SW 1271 (cell line): ENCODE data around the gene GPR78.

Experiments used
- DNase-seq, 2 experiments: peaks; one replicate each; lab custom pipeline; 2025; lab: John Stamatoyannopoulos, UW

Gene GPR78

DNA sequence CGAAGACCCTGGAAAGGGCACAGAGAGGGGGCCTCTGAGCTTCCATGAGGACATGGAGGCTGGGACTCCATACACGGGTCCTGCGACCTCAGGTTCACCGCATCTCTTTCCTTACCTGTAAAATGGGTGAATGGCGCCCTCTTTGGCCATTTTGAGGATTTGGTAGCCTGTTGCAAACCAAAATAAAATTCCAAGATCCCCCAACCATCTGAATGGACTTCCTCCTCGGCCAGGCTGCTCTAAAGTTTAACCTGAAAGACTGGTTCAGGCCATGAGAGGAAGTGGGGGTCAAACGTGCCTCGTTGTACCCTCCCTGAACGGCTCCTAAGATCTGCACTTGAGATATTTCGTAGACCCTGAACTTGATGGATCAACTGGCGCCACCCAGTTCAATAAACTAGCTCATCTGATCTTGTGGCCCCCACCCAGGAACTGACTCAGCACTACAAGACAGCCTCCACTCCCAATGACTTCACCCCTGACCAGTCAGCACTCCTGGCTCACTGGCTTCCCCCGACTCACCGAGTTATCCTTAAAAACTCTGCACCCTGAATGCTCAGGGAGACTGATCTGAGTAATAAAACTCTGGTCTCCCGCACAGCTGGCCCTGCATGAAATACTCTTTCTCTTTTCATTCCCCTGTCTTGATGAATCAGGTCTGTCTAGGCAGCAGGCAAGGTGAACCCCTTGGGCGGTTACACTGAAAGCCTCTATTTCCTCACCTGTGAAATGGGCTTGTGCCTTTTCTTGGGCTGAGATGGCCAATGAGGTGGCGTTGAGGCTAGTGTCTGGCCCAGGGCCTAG is 32.9 kb upstream of the GPR78 start:
- peak; percentile 20 to 28 for DNase-seq

DNA sequence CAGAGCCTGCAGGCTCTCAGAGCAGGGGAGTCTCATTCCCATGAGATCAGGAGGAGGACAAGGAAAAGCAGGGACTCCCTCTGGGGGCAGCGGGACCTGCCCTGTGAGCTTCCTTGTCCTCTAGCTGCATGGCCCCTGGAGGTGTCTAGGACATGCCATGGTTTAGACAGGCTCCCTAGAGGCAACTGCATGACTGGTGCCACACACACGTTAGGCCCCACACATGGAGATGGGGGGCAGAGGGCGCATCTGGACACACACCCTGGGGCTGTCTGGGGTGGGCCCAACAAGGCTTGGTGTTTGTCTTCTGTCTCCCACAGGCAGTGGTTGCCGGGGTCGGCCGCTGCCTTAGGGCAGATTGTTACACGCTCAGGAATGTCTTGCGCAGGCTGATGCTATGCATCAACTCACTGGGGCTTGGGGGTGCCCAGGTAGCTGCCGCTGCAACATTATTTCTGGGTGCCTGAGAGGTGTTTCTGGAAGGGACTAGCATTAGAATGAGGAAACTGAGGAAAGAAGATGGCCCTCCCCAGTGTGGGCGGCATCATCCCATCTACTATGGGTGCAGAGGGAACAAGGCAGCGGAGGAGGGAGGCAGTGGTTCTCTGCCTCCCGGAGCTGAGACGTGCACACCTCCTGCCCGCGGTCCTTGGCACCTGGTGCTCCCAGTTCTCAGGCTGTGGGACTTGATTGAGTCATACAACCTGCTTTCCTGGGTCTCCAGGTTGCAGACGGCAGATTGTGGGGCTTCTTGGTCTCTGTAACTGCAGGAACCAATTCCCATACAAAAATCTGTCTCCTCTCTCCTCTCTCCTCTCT is 32.1 kb upstream of the GPR78 start:
- DNase-seq, result no peak

DNA sequence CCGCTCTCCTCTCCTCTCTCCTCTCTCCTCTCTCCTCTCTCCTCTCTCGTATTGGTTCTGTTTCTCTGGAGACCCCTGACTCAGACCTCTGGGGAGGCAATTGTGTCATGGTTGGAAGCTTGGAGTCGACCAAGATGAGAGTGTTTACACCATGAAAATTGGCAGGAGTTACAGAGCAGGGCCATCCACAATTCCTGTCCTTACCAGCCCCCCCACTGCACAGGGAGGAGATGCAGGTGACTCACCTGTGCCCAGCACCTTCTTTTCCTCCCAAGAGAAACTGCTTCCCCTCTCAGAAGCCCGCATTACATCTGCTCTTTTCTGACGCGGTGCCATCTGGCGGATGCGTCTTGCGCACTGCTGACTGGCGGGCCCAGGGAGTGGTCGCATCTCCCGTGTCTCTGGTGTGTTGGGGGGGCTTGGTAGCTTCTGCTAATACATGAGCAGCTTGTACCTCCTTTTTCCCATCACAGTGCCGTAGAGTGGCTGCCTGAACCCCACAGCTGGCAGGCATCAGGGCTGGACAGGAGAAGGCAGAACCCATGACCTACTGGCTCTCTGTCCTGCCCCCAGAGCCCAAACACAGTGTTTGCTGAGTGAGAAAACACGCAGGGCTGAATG is 31.4 kb upstream of the GPR78 start:
- no peak for DNase-seq

GRCh38 chr4:8549352-8549931 is 30.8 kb upstream of the GPR78 start:
- DNase-seq, result no peak

DNA sequence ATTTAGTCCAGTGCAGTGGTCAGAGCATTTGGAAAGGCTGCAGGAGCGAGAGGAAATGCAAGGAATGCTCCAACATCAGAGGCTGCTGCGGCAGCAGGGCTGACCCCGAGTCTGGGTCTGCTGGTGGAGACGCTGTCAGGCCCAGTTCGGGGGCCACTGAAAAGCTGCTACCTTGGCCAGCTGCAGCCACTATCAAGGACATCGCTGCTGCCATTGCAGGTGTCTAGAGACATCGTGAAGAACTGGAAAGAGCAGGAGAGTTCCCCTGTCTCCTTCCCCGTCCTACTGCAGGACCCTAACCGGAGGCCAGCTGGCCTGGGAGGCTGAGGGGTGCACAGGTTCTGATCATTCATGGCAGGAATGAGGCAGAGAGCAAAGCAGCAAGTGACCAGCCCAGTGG is 29.5 kb upstream of the GPR78 start:
- DNase-seq, result no peak

DNA sequence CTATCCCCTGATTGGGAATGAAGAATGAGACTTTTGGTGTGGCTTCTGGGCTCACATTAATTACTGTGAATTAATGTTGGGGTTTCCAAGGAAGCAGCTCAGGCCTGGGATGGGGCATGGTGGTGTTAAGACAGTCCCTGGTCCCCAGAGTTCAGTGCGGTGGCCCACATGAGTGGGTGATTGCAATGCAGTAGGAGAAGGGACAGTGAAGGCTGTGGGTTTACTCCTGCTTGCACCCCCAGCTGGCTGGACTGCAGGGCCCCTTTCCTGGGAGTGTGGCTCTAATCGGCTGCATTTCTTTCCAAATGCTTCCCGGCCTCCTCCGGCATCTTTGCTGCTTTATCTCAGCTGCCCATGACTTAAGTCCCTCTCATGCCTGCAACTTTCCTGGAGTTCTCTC is 28.2 kb upstream of the GPR78 start:
- no peak for DNase-seq

GRCh38 chr4:8552581-8553205 is 27.5 kb upstream of the GPR78 start:
- DNase-seq, result no peak

DNA sequence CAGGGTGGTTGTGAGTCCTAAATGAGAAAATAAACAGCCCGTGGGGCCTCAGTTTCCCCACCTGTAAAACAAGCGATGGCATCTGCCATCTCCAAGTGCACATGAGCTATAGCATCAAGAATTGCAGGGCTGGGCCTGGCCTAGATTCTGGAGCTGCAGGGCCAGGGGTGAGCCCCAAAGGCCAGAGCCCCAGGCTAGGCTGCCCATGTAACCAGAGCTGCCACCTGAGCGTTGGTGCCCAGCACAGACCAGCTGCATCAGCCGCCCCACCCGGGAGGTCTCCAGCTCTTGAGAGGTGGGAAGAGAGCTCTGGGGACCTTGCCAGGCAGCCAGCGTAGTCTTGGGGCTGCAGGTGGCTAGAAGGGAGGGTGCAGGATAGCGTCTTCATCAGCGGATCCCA is 27.0 kb upstream of the GPR78 start:
- no peak for DNase-seq

DNA sequence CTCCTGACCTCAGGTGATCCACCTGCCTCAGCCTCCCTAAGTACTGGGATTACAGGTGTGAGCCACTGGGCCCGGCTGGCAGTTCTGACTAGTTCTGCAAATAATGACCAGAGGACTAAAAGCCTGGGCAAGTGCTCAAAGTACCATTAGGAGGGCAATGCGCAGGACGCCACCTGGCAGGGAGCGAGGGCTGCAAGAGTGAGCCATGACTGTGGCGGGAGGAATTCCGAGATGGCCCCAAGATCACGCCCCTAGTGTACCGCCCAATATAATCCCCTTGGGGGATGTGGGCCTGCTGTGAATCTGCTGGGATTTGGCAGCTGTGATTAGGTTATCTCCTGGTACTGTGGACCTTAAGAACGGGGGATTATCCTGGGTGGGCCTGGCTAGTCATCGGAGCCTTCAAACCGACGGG is 26.2 kb upstream of the GPR78 start:
- no peak for DNase-seq

DNA sequence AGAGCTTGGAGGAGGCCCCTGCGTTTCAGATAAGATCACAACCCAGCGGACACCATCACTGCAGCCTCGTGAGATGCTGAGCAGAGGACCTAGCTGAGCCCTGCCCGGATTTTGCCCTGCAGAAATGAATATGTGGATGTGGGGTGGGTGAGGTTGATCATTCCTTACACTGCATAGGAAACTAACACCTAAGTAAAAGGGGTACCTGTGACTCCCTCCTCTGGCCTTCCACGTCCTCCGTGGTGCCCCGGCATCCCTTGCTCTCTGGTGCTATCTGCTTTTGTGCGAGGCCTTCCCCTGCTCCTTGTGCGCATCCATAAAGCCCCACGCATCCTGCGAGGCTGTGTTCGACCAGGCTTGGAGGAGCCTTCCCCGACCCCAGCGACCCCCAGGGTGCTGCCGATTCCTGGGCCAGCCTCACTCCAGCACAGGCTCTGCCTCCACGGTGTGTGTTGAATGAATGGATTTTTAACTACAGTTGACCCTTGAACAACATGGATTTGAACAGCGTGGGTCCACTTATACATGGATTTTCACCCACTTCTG is 25.6 kb upstream of the GPR78 start:
- DNase-seq, result no peak

DNA sequence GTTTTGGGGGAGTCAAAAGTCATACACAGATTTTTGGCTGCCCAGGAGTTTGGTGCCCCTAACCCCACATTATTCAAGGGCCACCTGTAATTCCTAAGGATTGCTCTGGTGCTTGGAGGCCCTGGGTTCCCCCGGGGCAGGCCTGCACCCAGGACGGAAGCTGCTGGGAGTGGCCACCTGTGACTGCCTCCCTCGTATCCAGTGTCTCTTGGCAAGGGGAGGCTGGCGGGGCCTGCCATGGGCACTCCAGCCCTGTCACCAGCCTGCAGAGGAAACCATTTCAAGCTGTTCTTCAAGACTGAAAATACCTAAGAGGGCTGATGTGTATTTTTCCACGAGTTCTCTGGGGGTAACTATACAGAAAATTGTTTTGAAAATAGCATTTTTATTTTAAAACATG is 24.5 kb upstream of the GPR78 start:
- DNase-seq, result no peak

DNA sequence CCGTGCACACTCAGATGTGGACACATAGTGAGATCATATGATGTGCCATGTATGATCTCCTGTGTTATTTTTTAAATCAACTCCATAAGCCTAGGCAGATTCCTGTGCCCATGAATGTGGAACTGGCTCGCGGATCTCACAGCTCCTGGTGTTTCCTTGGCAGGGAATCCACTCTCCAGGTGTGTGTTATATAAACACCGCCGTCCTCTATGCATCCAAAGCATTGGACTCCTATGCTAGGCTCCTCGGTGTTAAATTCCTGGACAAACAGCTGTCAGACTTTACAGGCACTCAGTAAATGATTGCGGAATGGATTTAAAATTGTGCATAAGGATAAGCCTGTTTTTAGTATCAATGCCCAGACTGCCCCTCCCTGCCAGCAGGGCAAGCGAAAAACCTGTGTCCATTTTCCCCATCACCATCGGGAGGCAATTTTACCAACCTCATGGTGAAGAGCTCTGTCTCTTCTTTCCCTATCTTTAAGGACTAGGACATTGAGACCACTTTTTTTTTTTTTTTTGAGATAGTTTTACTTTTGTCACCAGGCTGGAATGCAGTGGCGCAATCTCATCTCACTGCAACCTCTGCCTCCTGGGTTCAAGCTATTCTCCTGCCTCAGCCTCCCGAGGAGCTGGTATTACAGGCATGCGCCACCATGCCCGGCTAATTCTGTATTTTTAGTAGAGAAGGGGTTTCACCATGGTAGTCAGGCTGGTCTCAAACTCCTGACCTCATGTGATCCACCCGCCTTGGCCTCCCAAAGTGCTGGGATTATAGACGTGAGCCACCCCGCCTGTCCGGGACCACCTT is 23.6 kb upstream of the GPR78 start:
- DNase-seq, result peak in 1 of 2 experiments; percentile 17

- no peak for DNase-seq
These were observed 22.8 kb upstream of the GPR78 start for GRCh38 chr4:8557151-8558076.

- no peak for DNase-seq
These were observed 21.9 kb upstream of the GPR78 start for GRCh38 chr4:8558080-8558960.

DNA sequence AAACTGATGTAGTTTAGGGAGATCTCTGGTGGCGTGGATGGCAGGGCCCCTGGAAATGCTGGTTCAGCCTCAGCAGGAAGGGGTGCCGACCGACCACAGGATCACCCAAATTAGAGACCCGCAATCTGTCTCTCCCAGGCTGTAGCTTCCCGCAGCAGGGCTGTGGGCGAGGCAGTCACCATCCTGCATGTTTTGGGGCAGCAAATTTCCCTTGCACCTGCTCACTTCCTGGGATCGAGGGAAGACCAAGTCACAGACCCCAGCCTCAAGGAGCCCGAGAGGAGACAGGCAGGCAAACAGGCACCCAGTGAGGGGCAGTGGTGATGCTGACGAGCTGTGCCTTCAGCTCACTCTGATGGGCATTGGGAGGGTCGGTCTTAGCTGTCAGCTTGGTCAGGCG is 21.2 kb upstream of the GPR78 start:
- no peak for DNase-seq

DNA sequence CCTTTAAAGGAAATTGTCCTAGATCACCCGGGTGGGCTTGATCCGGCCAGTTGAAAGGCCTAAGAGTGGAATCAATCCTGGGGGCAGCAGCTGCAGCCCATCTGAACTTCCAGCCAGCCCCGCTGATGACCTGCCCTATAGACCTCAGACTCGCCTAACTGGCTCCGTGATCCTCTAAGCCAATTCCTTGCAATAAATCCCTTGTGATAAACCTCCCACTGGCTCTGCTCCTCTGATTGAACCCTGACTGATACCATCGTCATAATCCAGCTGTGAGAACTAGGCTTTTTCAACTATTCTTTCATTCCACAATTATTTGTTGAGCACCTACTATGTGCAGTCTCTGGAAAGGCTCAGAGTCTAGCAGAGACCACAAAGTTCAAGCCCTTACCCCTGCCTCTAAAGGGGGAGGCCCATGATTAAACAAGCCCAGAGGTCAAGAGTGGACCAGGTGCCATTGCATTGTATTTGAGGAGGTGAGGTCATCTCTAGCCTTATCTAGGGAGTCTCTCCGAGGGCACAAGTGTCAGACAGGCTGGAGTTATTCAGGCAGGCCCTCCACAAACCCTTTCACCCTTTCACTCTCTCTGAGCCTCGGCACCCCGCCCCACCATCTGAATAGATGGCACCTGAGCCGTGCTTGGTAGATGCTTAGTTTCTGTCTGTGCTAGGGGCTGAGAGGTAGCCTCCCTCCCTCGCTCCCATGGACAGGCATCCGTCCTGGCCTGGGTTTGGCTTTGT is 20.5 kb upstream of the GPR78 start:
- DNase-seq, result no peak

DNA sequence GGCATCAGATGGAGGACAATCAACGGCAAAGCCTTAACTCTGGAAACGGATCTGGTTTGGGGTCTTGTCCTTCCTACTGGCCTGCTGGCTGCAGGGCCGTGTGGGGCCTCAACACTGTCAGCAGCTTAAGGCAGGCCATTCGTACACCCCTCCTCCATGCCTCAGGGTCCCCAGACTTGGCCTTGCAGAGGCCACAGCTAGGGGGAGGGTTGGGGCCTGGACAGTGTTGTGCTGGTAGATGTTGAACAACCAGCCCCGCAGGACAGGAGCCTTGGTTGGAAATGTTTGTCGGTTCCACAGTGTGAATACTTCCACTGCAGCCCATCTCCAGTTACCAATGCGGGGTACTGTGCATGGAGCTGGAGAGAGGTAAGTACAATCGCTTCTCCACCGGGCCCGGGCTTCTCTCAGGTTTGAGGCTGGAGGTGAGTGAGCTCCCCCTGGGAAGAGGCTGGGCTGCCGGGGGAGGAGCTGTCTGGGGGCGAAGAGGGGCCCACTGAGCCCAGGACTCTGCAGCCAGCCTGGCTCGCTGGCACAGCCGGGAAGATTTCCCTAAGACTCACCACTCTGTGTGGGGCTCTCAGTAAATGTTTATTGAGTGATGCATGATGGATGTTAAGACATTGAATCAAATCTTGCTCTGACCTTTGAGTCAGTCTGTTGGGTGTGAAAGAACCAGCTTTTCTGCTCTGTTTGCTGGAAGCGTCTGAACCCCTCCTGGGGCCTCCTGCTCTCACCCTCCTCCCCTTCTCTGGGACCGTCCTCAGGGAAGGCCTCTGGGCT is 19.7 kb upstream of the GPR78 start:
- DNase-seq, result no peak
